NCI-H128 (cell line): ENCODE data around the gene MTHFSD.

Experiments used
- DNase-seq: peaks from one replicate; lab custom pipeline; 2025; ENCODE audit not compliant: unreplicated experiment; lab: John Stamatoyannopoulos, UW

MTHFSD gene

DNA sequence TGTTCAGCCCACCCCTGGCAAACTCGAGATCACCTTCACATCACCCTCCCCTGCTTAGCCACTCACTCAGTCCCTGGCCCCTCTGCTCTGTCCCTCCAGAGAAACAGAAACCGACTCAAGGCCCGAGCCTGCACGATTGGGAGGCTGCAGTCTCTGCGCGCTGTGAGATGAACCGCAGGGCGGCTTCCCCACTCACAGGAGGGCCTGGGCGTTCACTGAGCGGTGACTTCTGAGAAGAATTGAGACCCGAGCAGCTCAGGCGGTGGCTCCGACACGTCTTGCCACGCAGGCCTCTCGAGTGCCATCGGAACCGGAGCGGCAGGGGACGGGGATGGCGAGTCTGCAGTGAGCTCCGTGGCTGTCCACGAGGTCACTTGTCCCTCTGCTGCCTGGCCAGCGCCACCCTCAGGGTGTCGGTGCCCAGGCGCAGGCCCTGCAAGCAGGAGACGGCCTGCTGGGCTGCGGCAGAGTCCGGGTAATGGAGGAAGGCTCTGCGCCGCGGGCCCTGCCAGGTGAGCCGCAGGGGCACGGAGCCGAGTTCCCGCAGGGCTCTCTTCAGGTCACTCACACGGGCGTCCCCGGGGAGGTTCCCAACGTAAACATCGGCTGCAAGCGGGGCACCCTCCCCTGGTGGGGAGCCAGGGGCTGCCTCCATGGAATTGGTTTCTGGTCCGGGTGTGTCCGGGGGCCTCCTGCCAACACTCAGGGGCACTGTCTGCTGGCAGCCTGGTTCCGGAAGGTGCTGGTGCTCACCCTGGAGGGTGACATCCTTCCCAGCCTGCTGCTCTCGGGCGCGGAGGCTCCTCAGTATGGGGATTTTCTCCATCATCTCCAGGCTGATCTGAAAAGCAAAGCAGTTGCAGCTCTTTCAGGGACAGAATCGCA, 23.2 kb downstream of the MTHFSD start:
- no peak for DNase-seq

DNA sequence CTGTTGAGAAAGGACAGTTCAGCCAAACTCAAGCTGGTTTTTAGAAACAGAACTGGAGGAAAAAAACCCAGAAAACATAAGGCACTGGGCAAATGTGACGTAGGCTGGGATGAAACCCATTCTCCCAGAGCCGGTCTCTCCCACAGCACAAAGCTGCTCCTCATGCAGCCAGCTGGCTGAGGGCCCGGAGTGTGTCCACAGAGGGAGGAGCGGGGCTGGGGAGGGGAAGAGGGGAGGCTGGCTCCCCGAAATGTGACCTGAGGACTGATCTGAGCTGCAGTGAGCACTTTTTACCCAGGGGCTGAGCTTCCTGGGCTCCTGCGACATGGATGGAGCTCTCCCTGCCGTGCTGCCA, 23.9 kb downstream of the MTHFSD start:
- DNase-seq: no peak

DNA sequence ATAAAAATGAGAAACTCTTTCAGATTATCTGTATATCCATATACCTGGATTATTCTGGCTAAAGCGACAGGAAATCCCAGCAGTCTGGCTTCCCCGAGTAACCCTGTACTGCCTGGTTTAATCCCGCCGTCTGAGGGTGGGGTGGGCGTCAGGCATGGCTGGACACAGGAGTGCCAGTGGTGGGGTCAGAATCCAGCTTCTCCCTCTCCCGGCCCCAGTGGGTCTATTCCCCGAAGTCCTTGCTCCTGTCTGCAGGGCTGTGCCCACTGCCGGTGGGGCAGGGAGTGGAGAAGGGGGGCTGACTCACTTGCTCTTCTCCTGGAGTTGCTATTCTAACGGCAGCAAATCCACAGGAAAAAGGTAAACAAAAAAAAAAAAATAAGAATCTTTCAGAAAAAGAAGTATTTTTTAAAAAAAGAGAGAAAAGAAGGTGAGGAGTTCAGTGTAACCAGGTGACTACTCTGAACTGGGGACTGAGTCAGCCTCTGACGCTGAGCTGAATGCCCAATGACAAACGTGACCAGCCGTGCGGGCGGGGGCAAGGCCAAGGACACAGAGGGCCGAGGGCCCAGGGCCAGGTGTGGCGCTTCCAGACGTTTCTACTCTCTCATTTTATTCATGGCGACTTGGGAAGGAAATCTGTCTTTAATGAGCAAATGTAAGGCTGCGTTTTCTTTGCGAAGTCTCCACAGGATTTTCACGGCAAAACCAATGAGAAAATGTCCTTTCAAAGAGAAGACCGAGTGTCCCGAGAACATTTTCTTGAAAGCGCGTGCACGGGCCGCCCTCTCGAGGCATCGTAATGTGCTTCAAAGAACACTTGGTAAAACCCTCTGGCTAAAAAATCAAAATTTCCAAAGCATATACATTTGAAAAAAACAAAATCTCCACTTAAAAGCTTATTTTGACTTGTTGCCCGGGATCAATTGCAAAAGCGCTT, 24.5 kb downstream of the MTHFSD start:
- no peak for DNase-seq

DNA sequence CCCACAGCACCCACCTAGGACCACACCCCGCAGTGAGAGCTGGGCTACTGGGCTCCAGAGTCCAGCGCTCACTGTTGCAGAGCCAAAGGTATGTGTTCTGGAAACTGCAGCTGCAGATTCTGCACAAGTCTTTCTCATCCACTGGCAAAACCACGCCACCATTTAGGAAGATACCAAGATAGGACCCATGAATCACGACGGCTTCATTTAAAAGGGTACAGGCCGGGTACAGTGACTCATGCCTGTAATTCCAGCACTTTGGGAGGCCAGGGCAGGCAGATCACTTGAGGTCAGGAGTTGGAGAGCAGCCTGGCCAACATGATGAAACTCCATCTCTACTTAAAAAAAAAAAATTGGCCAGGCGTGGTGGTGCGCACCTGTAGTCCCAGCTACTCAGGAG, 25.9 kb downstream of the MTHFSD start:
- DNase-seq: no peak

DNA sequence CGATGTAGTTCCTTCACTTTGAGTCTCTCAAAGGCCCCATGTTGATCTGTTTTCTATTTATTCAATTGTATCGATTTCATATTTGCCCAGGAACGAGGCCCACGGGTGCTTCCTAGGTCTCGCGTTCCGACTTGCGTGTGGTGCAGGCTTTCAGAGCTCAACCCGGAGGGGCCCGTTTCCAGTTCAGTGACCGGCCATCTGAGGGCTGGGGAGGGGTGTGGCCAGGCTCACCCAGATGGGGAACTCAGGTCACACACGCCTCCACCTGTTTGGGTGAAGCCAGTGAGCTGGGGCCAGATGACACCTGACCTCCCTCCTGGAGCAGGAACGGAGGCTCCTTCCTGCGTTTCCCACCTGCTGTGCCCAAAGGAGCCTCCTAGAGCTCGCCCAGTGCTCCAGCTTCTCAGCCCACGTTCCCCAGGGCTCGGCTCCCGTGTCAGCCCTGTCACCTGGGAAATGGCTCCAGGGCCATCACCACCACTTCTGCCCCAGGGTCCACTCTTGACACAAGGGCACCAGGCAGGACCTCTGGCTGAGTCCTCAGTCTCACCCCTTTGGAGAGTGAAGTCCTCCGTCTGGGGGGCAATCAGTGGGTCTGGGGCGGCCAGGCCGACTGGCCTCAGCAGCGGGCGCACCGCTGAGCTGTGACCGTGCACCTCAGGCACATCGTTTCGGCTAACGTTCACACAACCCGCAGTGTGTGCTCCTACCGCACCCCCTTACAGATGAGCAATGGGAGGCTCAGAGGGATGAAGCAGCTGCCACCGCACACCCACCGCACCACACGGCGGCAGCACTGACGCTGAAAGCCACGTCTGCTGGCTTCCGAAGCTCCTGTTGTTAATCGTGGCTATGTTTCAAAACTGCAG, 26.7 kb downstream of the MTHFSD start:
- no peak for DNase-seq

DNA sequence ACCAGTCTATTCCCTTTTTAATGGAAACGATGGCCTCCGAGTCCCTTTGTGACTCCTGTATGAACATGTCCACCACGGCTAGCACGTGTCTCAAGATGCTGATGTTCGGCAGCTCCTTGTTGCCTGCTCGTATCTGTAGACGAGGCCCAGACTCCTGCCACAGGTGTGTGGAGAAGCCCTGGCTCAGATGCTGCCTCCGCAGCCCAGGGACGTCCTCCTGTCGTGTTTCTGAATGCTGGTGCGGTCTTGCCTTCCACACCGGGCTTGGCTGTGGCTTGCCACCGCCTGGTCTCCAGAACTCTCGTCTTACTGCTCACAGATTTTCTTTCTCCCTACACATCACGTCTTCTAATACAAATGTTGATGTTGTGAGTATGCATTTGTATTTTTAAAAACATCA, 27.7 kb downstream of the MTHFSD start:
- no peak for DNase-seq

DNA sequence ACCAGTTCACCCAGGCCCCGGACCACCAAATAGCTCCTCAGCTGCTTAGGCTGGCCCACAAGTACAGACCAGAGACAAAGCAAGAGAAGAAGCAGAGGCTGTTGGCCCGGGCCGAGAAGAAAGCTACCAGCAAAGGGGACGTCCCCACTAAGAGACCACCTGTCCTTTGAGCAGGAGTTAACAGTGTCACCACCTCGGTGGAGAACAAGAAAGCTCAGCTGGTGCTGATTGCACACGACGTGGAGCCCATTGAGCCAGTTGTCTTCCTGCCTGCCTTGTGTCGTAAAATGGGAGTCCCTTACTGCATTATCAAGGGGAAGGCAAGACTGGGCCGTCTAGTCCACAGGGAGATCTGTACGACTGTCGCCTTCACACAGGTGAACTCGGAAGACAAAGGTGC, 29.3 kb downstream of the MTHFSD start:
- no peak for DNase-seq

DNA sequence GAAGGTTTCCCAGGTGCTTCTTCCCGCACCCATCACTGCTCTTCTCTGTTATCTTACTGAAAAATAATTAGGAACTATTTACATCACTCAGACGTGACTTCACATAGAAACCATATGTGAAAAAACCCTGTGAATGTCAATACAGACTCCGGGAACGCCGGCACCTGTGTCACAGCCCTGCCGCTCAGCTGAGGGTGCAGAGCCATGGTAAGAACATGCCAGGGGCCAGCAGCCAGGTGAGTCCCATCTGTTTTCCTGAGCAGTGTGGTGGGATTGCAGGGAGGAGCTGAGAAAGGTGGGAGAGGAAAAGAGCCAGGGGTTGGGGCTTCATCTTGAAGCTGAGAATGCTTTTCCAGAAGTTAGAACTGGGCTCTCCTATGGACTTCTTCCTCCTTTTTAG, 31.0 kb downstream of the MTHFSD start:
- DNase-seq: no peak

DNA sequence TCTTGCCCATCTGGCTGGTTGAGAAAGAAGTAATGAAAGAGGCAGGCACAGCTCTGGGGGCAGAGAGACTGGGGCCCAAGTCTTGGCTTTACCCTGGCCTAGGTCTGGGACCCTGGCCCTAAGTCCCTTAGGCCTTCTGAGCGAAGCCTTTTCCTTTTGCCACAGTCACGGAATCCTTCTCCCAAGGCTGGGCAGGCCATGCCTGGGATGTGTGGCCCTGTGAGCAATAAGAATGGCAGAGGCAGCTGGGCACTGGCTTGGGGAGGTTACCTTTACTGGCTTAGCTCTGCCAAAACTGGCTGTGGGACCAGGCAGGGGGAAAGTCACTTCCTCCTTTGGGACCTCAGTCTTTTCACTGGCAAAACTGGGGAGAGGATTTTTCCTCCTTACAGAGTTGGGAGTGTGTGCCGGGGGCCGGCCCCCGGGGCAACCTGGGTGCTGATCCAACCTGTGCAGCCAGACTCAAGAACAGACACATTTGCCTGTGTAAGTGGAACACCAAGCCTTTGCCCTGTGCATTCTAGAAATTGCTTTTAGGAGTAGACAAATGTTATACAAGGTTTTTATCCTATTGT, 31.8 kb downstream of the MTHFSD start:
- DNase-seq: no peak

DNA sequence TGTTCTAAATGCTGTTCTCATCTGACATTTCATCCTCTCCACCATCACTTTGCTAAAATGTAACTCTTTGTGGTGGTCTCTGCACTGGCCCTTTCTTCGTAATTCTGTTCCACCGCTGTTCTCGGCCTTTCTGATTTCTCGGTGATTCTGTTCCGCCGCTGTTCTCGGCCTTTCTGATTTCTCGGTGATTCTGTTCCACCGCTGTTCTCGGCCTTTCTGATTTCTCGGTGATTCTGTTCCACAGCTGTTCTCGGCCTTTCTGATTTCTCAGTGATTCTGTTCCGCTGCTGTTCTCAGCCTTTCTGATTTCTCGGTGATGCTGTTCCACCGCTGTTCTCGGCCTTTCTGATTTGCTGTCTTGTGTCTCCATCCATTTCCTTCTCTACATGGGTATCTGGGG, 32.4 kb downstream of the MTHFSD start:
- DNase-seq: no peak

DNA sequence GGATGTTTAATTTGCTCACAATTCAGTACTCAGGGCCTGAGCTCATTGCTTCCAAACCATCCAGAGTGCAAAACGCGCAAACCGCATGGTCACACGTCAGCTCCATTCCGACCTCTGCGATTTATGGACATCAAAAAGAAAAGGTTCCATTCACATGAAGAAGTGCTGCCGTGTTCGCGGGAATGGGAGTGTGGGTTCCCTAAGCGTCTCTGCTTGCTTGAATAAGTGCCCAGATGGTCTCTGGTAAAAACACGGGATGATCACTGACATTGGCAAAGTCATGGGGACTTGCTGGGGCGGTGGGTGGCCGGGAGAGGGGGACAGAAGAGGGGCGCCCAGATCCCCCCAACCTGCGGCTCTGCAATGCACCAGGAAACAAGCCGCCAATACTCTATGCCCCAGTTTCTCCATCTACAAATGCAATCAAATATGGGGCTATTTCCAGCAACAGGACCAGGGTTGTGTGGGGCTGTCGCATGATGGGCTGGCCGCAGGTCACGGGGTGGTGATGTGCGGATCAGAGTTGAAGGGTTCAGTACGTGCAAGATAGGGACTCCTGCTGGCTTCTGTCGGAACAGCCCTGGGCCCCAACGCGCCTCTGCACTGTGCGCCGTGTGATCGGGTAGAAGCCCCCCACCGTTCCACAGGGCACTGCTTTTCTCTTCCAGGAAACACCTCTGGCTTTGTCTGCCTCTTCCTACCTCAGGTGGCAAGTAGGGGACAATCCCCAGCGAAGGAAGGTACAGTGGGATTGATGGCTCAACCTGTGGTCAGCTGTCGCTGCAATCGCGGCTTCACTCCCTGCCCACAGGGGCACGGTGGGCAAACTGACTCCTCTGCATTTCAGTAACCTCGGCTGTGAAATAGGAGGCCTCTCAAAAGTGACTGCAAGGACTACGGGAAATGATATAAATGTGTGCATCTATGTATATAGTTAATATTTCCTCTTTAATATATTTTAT, 33.5 kb downstream of the MTHFSD start:
- DNase-seq: no peak

DNA sequence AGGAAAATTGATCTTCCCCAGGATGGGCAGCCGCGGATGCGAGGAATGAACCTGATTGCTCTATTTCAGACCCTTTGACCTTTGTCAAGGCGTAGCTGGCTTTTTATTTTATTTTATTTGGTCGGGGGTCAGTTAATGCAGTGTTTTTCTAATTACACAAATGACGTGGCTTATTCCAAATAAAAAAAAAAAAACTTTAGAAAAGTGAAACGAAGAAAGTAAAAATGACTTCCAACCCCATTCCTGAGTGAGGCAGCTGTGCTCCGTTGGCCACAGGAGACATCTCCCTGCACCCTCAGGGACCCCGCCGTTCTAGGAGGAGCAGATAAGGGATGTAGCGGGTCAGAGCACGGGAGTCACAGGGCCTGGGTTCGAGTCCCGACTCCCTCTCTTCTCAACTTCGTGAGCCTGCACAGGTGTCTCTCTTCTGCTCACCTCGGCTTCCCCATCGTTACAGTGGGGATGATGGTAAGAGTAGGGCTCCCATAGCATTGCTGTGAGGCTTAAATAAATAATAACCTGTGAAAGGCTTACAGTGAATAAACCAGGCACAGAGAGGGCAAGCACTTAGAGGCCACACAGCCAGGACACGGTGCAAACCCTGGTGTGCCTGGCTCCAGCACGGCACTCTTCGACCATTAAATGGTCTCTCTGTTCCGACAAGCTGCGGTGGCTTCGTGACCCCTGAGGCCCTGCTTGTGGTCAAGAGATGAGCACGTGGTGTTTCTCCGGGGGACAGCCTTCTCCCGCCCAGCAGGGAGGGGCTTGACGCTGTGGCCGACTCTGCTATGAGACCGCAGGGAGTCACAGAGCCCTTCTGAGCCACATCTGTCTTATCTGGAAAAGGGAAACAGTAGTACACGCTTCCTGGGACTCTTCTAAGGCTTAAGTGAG, 34.5 kb downstream of the MTHFSD start:
- DNase-seq: no peak

DNA sequence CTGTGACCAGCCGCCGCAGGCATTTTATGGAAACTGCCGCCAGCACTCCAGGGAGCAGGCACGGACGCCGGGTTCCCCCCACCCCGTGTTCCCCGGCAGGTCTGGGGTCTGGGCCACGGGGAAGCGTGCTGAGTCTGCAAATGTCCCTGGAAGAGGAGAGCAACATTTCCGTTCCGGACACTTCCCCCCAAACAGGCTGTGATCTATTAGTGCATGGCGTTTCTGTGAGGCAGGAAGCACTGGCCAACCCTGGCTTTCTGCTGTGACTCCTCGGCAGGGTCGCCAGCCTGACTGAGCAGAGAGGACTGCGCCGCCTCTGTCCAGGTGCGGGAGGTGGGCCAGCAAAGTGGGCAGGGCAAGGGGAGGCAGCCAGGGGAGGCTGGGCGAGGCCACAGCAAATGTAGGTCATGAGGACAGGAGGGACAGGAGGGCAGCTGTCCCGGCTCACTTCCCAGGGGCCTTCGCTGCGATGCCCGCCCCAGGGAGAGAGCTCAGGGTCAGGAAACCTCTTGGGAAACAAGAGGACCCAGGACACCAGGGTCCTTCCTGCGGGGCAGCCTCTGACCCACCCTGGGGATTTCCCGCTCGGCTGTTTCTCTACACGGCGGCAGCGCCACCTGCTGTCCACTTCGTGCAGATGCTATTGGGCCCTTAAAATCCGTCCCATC, 35.3 kb downstream of the MTHFSD start:
- DNase-seq: no peak

DNA sequence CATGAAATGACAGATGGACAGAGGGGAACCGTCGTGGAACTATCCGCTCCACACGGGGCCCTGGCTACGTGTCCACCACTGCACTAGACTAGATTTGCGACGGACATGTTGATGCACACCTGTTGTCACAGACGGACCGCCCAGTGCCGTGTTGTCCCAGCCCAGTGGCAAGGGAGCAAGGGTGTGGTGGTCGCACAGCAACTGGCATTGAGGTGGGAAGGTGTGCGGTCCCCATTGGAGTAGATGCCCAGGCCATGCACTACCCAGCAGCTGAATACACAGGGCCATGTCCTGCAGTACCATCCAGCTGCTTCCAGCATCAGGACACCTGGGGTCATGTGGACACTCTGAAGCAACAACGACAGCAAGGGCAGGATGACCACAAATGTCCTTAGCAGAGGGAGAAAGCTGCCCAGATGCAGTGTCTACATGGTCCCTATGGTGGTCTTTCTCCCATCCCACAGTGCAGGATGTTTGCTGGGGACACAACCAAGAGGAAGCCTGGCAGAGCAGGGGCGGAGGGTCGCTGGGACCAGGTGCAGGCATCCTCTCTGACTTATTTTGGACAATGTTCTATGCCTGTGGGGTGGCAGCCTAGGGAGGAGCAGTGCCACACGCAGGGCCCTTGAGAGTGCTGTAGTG, 35.9 kb downstream of the MTHFSD start:
- DNase-seq: no peak

DNA sequence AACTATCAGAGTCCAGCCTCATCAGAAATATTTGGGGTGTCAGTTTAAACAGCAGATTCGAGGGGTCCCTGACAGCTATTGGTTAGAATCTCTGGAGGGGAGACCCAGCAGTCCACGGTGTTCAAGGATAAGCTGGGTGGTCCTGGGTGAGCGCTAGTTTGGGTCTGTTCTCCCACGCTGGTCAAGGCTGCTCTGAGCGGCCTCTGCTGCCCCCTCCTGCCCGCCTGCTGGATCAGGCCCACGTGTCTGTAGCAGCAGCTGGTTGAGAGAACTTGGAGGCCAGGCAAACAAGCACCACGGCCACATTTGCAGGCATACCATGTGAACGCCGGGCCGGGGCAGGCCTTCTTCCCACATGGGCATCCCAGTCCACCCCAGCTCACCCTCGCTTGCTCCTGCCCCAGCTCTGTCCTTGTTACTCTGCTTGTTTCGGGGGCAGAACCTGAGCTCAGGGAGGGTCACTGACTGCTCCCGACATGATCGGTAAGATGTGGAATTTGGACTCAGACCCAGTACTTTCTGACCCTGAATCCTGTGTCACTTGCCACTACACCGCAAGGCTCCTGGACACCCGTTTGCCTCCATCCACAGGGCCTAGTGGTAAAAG, 37.3 kb downstream of the MTHFSD start:
- DNase-seq: no peak

DNA sequence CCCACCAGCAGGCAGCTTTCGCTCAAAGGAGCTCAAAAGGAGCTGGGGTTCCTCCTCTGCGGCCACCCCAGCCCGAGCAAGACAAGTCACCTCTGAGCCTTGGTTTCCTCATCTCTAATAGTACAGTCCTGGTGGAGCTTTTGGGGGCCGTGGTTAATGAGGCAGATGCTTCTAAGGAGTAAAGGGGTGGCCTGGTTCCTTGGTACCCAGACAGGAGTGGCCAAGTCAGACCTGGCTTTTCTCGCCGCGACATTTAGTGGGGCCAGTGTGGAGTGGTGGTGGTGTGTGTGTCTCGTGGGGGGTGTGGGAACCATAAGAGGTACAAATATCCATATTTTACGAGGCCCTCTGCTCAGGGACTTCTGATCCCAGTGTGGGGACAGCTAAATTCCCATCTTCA, 38.0 kb downstream of the MTHFSD start:
- DNase-seq: no peak

DNA sequence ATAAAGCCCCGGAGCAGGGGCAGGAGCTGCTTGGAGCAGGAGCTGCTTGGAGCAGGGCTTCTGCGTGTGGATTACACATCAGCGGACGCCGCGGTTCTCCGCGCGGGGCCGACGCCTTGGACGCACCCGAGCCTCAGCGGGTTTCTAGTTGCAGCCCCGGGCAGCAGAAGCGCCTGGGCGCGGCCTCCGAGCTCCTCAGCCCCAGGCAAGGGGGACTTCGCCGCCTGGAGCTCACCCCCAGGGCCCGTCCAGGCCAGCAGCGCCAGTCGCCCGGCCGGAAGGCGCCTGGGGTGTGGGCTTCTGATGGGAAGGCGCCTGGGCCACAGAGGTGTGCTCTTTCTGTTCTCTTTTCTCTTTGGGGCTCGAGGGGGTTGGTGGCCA, 38.4 kb downstream of the MTHFSD start:
- DNase-seq: no peak
